ENCODE data around the gene MAF.

- no peak for TF ChIP-seq POLR2A (IDR thresholded peaks at IDR 0.05; ENCODE audit: insufficient read depth in 1 of 2, low read depth in 2 of 2, low read length in 2 of 2)
- TF ChIP-seq NCOR1 (IDR thresholded peaks at IDR 0.05; ENCODE audit: borderline replicate concordance, low read length) = no peak
- no peak for TF ChIP-seq FOXM1 (CRISPR knock-in tag; IDR thresholded peaks at IDR 0.05)
- TF ChIP-seq, protein P1, sequence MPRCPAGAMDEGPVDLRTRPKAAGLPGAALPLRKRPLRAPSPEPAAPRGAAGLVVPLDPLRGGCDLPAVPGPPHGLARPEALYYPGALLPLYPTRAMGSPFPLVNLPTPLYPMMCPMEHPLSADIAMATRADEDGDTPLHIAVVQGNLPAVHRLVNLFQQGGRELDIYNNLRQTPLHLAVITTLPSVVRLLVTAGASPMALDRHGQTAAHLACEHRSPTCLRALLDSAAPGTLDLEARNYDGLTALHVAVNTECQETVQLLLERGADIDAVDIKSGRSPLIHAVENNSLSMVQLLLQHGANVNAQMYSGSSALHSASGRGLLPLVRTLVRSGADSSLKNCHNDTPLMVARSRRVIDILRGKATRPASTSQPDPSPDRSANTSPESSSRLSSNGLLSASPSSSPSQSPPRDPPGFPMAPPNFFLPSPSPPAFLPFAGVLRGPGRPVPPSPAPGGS (CRISPR knock-in tag; IDR thresholded peaks at IDR 0.05) = no peak
- no peak for TF ChIP-seq CEBPZ (IDR thresholded peaks at IDR 0.05; ENCODE audit: low read length)
These were observed 36.6 kb downstream of the MAF start for GRCh38 chr16:79563921-79564320.
